ENCODE measurements around the gene PRSS21. TPM values are rescaled to one million over a fixed set of nuclear protein-coding genes. Genes with fewer than 3 reads are reported as not detected.
A peak's percentile ranks its signal among the peaks of the same experiment; 100 is the strongest.

The PRSS21 gene
- total RNA-seq, 3 donors from 2014 or later: 2.9 to 4.9 TPM; not detected in 1

GRCh38 chr16:2779978-2780898 is 36.8 kb upstream of the PRSS21 start:
- peak in 1 of 2 donors; percentile 40 for DNase-seq (ENCODE audit: low spot score in 2 of 2)
- intact Hi-C loops (cut with DNase I; ENCODE audit: low total_unique reads): no loop called here
- no peak overlapping the region for H3K27ac ChIP-seq

DNA sequence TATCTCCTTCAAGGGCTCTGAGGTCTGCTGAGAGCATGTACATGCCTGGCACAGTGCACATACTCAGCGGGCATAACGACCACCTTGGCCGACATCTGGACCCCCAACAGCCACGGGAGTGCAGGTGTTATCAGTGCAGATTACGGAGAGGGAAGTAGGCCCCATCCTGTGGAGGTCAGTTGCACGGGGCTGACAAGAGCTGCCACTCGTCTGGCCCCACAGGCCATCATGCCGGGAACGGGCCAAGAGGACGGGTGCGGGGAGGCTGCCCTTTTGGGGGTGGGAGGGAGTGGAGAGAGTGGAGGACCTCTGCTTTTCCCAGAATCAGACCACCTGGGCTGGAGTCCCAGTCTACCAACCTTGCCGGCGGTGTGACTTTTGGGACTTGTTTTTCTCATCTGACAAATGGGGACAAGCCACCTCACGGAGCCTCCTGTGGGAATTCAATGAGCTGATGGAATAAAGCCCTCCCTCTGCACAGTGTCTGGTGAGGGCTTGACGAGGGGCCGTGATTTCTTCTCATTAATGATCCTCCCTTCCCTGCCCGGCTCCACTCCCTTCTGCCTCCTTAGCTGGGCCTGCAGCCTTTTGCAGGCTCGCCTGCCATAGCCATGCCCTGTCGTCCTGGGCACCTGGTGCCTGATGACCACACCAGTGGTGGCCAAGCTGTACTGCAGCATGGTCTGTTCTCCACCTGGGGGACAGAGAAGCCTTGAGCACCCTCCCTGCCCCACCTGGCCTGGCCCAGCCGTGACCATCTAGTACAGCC is 34.3 kb upstream of the PRSS21 start:
- no peak overlapping the region for H3K27ac ChIP-seq
- intact Hi-C loops (cut with DNase I; ENCODE audit: low total_unique reads): no loop called here
- DNase-seq (ENCODE audit: low spot score in 2 of 2): peak in 1 of 2 donors; percentile 48
- H3K4me1 ChIP-seq: peaks cover 0 to 14% of the 10 kb centered on the region in 2 donors
- TF ChIP-seq CTCF (IDR thresholded peaks at IDR 0.05) (no peak), POLR2AphosphoS5 (IDR thresholded peaks at IDR 0.05) (no peak), POLR2A (IDR thresholded peaks at IDR 0.05) (no peak)
- H3K36me3 ChIP-seq: no peaks in the 10 kb centered on the region
- H3K27me3 ChIP-seq: peaks cover 2 to 21% of the 10 kb centered on the region in 2 donors
- H3K9me3 ChIP-seq: no peaks in the 10 kb centered on the region
- no peak overlapping the region for H3K4me3 ChIP-seq

More at GRCh38 chr16:2779978-2780898, 36.8 kb upstream of the PRSS21 start:
- no peaks in the 10 kb centered on the region for H3K9me3 ChIP-seq
- H3K36me3 ChIP-seq: no peaks in the 10 kb centered on the region
- no peak overlapping the region for H3K4me3 ChIP-seq
- peaks cover 0 to 2% of the 10 kb centered on the region in 2 donors for H3K27me3 ChIP-seq
- H3K4me1 ChIP-seq: peaks cover 0 to 23% of the 10 kb centered on the region in 2 donors
- TF ChIP-seq CTCF (IDR thresholded peaks at IDR 0.05) (no peak), POLR2AphosphoS5 (IDR thresholded peaks at IDR 0.05) (no peak), POLR2A (IDR thresholded peaks at IDR 0.05) (no peak)

GRCh38 chr16:2783581-2784357 is 33.3 kb upstream of the PRSS21 start:
- no peaks in the 10 kb centered on the region for H3K9me3 ChIP-seq
- intact Hi-C loops (cut with DNase I; ENCODE audit: low total_unique reads): no loop called here
- no peak for DNase-seq (ENCODE audit: low spot score in 2 of 2)
- TF ChIP-seq POLR2AphosphoS5 (IDR thresholded peaks at IDR 0.05) (no peak), CTCF (IDR thresholded peaks at IDR 0.05) (no peak), POLR2A (IDR thresholded peaks at IDR 0.05) (no peak)
- H3K27me3 ChIP-seq: peaks cover 2 to 26% of the 10 kb centered on the region in 2 donors
- H3K4me3 ChIP-seq: no peak overlapping the region
- no peak overlapping the region for H3K27ac ChIP-seq
- H3K36me3 ChIP-seq: no peaks in the 10 kb centered on the region
- H3K4me1 ChIP-seq: peaks cover 0 to 7% of the 10 kb centered on the region in 2 donors

DNA sequence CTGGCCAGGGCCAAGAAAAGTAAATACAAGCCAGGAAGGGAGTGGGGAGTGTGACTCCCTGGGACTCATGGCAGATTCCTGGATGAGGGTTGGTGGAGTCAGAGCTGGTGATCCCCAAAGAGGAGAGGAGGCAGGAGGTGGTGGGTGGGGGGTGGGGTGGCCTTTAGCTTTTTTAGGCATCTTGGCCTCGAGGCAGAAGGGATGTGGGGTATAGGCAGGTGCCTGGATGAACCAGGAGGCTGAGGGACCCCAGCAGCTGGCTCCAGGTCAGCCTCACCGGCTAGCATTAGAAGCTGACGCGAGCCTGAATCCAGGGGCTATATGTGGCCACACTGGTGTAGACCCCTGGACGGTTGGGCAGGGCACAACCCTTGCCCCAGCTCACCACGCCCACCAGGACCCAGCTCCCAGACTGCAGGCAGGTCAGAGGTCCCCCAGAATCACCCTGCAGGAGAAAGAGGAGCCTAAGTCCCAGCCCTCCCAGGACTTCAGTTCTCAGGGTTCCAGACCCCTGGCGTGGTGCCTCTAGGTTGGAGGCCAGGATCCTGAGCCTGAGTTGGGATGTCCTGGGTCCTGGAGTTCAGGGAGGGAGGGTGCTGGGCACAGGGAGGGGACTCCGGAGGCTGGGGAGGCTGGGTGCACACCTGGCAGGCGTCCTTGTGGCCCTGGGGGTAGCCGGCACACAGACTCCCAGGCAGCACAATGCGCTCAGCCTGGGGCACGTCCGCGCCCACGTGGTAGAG is 32.5 kb upstream of the PRSS21 start:
- peak overlapping the region in 2 of 3 donors; percentile 50 to 73 for H3K4me3 ChIP-seq

More for the DNA sequence above, 32.5 kb upstream of the PRSS21 start:
- DNase-seq (ENCODE audit: low spot score in 2 of 2): peak in 1 of 2 donors; percentile 44
- H3K27me3 ChIP-seq: peaks cover 2 to 28% of the 10 kb centered on the region in 2 donors
- no peak overlapping the region for H3K27ac ChIP-seq
- TF ChIP-seq POLR2AphosphoS5 (IDR thresholded peaks at IDR 0.05): no peak
- no peak for TF ChIP-seq CTCF (IDR thresholded peaks at IDR 0.05)
- TF ChIP-seq POLR2A (IDR thresholded peaks at IDR 0.05): no peak
- H3K4me1 ChIP-seq: peaks cover 0 to 6% of the 10 kb centered on the region in 2 donors
- no peaks in the 10 kb centered on the region for H3K9me3 ChIP-seq
- intact Hi-C loops (cut with DNase I; ENCODE audit: low total_unique reads): no loop called here
- no peaks in the 10 kb centered on the region for H3K36me3 ChIP-seq
